NCI-H1436 (cell line): ENCODE measurements around the gene SEC16B.

Source experiments
- DNase-seq: peaks from one replicate; lab custom pipeline; 2025; lab: John Stamatoyannopoulos, UW

SEC16B gene

DNA sequence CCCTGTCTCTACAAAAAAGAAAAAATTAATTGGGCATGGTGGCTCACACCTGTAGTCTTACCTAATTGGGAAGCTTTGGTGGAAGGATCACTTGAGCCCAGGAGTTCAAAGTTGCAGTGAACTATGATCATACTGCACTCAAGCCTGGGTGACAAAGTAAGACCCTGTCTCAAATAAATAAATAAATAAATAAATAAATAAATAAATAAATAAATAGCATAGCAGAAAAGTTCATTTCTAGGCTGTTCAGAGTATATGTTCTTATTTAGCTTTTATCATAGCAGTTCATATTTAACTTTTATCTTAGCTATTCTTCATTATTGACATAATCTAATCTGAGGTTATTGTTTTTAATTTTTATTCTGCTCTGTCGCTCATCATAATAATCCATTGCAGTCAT is 8.7 kb upstream of the SEC16B start:
- no peak for DNase-seq

DNA sequence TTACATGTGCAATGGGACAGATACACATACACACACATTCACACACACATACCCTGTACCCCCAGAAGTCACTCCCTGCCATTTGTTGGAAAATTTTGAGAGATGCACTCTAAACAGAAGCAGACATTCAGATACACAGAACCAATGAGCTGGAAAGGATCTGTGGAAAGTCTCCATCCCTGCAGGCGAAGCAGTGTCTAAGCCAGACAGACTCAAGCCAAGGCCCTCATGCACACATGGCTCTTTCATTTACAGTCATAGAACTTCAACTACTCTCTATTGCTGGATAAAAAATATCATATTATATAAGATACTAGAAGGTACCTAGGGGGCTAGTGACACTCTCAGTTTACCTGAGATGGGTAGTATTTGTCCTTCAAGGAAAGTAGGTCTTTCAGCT is 7.3 kb upstream of the SEC16B start:
- no peak for DNase-seq

DNA sequence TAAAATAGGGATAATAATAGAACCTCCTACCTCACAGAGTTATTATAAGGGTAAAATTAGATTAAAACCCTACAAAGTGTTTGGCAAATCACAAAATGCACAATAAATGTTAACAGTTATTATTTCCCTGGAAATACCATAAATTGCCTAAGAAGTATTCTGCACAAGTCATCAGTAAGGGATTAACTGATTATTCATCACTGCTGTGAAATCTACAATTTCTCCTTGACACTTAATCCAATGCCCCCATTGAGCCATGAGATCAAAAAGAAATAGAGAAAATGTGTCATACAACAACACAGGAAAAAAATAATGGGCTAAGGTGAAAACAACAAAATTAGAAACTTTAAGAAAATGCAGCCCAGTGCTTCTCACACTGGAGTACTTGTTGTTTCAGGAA is 6.7 kb upstream of the SEC16B start:
- DNase-seq: no peak

DNA sequence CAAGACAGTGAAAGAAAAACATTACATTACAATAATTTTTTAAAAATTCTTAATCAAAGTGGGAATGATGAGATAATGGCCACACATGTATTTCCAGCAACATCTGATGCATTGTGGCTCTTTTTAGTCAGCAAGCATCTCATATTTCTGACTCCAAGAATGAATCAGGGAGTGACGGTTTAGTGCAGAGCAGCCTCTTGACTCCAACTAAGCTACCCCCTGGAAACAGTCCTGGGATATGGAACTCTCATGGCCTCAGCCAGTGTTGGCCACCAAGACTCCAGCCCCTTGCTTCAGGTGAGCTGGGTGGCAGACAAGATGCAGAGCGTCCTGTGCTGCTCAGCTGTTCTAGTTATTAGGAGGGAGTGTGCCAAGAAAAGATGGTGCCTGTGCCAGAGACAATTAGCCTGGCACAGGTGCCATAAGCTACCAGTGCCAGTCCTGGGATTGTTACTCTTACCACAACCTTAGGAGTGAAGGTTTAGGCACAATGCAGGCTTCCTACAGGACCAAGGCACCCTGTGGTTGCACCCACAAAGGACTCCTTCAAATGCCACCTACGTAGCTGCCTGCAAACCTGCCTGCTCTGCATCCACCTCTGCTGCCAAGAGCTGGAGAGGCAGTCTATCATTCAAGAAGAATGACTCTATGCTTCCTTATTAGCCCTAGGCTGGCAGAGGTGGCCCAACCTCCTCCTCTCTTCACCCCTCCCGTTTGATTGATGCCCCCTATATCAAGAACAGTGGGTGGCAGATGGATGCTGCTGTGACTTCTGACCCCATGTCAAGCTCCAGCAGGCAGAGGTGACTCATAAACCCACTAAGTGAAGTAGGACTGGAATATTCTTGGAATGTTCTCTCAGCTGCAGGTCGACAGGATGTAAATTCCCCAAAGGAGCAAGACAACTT is 6.0 kb upstream of the SEC16B start:
- no peak for DNase-seq

DNA sequence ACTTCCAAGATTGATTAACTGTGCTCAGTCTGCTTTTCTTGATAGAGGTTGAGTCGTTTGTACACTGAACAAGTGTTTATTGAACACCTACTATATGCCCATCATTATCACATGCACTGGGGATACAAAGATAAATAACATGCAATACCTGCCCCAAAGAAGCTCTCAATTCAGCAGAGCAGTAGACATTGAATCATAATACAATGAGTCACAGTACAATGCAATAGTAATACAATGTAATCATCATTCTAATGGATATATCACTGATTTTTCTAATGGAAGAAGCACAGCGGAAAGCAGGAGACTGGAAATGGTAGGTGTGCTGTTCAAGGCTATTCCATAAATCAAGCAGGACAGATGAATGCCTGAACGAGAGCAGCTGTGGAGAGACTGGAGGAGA is 3.7 kb upstream of the SEC16B start:
- no peak for DNase-seq

DNA sequence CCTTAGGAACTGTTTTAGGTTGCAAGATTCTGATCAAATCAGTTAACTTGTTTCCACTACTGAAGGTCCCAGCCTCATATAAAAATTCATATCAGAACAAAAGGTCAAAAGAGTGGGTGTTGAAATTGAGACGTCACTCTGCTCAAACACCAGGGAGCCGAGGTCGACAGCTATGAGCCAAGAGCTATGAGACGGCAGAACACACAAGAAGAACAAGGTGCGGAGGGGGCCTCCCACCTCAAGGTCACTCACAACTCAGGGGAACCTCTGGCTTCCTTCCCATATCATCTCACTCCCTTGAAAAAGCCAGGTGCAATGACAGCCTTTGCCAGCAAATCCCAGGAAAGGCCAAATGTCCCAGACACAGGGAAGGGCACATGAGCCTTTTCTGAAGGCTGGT is 749 bp downstream of the SEC16B start:
- no peak for DNase-seq

DNA sequence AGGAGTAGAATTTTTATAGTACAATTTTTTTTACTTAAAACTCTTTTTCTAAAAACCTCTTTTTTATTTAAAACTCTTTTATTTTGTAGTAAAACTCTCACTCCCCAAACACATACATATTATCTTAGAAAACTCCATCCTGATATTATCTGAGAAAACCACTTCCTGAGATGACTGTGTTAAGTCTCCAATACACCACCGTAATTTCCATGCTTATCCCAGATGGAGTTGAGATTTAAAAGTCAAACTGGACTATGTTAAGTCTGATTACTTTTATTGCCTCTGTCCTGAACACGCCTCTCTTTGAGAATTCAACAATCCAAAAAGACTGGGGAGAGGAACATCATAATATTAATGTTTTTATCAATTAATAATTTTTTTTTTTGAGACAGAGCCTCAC is 3.7 kb downstream of the SEC16B start:
- no peak for DNase-seq

DNA sequence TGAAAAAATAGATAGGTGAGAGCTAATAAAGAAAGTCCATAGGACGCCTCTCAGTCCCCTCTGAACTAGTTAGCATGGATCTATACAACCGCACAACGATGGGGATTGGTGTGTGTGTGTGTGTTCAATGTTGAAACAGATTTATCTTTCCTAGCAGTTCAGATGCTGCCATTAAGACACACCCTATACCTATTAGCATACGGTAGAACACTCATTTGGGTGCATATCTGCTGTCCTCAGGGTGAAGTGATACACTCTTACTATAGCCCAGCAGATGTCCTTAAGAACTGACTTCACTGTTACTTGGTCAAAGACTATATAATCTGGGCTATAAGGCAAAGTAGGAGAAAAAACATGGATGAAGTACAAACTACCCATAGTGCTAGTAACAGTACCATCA is 4.6 kb downstream of the SEC16B start:
- DNase-seq: no peak

DNA sequence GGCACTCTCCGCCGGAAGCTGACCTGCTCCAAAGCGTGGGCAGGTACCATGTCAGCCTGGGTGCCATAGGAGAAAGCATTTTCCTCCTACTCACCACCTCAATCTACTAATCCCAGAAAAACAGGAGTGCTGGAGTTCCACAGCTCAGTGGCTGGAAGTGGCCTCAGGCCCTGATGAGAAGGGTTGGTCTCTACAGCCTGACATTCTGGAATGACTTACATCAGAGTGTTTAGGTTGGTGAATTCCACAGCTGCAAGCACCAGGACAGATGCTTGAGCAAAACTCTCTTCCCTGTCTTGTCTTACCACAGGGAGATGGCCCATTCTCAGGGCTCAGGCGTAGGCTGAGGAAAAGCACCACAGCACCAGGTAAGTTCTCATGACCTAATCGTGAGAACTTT is 5.5 kb downstream of the SEC16B start:
- DNase-seq: no peak

DNA sequence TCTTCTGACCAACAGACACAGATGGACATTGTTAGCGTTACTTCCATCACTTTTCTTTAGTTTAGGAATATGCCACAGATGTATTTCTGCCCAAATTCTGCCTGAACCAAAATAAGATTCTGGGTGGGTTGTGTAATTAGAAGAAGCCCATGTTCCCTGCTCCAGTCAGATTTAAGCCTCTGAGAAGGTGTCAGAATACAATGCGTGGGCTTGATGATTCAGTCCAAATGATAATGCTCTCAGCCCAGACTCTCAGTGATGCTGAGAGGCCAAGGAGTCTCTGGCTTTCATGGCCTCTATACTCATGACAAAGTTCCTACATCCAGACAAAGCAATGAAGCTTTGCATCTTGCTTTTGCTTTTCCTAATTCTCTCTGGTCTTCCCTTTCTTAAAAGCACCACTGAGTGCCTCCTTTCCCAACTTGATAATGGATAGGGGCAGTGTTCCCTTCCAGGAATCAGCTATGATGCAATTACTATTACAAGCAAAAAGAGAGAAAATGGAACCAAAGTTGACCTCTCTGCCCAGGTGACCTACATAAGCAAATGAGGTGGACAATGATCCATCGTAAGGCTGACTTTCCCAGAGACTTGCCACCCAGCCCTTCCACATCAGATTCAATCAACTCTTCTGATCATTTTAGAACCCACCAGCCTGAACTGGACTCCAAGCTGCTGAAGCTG is 8.8 kb downstream of the SEC16B start:
- no peak for DNase-seq

DNA sequence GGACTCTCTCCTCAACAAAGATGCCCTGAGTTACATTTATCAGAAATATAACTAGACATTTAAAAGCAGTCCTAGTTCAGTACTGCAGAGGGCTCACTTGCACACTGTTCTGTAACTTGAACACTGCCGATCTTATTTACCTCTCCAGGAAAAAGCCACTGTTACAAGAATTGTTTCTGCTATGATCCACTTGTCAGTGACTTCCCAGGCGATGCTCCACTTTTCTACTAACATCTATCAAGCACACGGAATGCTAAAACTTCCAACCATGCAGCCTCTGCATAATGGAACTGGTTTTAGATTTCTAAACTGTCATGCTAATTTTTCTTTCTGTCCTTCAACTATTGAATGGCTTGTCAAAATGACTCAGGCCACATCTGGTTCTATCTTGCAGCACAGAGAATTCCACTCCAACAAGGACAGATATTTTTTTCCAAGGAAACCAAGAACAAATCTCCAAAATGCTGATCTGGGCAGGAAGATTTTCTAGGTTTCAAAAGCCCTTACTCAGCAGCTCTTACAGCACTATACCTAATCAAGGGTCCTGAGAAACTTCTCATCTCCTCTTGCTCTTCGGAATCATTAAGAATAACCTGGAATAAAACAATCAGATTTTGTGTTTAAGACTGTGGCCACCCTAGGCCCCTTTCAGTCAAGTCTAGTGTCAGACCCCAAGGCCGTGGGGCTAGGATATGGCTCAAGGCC is 9.9 kb downstream of the SEC16B start:
- DNase-seq: no peak

DNA sequence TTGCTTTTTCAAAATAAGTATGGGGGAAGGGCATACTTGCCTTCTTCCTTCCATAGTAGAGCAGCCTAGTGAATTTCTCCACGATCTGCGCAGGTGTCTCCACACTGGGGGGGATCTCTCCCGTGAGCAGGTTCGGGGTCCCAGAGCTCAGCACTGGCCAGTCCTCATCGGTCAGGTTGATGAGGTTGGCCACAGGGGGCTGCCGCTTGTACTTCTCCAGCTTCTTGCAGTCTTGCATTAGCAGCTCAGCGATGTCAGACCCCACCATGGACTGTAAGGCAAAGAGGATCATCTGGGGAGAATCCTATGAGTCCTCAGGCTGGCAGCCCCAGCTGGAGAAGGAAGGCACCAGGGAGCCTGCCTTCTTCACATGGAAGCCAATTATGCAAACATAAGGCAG is 11.8 kb downstream of the SEC16B start:
- DNase-seq: no peak

DNA sequence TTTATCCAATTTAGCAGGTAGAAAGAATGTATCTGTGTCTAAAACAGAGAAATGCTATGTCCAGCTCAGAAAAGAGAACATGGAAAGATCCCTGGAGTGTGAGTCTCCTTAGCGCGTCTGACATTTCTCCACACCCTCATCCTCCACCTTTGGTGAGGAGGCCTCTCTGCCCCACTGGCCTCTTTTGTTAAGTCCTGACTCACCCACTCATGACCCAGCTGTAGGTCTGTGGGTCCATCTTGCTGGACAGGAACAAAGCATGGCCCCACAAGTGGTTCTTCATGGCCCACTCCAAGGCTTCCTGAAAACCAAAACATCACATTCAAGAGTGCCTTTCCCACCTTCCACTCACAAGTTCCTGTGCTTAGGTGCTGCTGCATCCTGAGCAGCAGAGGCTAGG is 15.8 kb downstream of the SEC16B start:
- no peak for DNase-seq

DNA sequence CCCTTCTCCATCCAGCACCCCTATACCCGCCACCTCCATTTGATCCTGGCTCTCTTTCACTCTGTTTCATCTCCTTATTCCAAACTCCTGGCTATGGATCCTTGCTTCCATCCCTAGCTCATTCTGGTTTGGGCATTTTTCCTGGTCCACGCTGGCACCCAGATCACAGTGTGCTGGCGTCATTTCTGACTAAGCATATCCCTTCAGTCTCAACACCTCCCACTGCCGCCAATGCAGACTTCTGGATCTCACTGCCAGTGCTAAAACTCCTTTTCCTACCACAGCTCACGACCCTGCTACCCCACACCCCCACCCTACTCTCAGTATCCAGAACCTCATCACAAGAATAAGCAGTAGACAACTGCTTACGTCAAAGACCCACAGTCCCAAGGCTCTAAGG is 16.3 kb downstream of the SEC16B start:
- DNase-seq: no peak

DNA sequence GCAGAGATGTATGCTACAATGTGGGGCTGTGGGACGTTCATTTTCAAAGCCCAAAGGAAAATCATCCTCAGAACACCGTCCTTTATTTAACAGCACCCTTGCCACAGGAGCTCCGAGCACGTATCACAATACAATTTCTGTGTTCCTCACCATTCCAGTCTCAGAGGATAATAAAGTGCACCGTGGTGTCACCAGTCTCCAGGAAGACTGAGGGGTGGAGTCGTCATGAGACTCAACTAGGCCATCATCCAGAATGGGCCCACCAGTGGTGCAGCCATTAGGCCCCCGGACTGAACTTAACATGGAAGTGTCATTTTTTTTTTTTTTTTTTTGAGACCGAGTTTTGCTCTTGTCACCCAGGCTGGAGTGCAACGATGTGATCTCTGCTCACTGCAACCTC is 17.2 kb downstream of the SEC16B start:
- DNase-seq: no peak

DNA sequence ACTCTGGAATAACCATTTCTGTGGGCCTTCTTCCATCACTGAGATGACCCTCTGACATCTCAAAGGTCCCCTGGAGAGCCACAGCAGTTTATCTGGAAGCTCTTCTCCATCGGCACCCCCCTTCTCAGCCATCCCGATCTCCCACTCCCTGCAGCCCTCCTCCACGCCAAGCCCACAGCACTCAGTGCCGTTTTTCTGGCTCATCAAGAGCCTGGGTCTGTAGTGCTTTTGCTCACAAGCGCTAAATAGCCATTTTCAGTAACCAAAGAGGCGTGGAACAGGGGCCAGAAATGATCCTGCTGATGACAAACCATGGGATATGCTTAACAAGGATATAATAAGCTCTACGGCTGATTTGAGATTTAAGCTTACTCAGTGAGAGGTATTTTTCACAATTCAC is 17.6 kb downstream of the SEC16B start:
- DNase-seq: no peak

DNA sequence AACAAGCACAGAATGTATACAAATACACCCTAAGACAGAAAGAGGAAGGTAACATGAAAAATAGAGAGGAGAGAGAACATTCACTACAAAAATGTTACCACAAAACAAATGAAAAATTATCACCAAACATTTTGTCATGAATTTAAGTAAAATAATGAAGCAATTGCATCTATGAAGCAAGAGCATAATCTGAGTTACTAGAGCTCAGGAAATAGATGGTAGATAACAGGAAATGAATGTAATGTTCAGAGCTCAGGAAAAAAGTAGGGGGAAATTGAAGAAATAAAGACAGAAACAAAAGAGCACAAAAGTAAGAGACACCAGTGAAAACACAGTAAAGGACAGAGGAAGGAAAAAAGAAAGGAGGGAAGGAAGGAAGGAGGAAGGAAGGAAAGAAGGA is 19.4 kb downstream of the SEC16B start:
- no peak for DNase-seq

DNA sequence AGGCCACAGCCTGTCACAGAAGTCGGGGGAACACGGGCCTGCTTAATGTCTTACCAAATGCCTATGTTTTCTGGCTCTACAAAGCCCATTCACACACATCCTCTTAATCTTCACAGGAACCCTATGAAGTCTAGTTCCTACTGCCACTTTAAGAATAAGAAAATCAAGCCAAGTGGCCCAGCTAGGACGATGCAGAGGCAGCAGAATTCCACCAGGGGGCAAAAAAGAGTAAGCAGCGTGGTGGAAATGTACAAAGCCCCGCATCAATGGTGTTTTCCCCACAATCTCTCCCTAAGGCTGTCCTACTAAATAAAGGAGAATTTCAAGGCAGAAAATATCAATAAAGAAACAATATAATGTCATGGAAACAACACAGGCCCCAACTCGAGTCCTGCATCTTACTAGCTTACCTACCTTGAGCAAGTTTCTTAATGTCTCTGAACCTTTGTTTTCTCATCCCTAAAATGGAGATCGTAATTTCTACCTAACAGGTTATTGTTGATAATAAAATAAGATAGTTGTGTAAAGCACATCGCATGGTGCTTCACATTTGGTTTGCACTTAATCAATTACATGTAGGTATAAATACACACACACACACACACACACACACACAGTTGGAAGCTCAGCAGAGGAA is 21.4 kb downstream of the SEC16B start:
- DNase-seq: peak; percentile 62

DNA sequence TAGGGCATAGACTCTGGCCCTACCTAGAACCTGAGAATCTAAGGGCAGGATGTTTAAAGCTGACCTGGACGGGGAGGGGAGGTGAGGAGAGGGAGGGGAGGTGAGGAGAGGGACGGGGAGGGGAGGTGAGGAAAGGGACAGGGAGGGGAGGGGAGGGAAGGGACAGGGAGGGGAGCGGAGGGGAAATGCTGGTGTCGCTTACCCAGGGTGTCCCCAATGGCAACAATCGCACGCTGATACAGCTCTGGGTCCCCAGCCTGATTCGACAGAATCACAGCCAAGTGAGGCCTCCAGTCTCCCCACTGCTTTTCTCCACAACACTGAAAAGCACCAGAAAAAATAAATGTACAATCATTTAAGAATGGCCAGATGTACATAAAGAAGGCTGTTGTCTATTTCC is 22.2 kb downstream of the SEC16B start:
- DNase-seq: no peak

DNA sequence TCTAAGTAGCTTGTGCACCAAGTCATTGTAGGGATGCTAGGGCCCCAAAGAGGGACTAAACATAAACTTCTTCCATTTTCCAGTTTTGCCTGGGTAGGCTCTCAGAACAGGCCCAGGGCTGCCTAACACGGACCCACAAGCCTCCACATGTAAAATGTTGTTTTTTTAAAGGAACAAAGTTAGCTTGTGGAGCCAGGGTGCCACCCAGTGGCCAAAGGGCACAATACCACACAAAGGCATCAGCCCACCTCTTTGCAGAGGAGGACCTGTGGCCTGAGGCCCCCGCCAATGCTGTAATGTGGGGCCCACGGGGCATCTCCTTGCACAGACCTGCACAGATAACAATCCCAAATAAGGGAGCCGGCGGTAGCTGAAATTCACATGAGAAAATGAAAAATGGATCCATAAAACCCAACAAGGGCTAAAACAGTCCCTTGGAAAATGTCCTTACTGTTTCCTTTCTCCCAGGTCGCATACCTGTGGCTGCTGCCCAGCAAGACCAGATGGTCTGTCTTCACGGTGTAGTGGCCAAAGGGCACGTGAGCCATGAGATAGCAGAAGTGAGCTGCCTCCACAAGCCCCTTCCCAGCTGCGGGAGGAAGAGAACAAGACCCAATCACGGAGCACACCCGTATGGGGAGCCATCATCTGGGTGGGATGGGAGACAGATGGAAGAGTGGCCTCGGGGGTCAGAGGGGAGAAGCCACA is 23.8 kb downstream of the SEC16B start:
- peak; percentile 41 for DNase-seq

DNA sequence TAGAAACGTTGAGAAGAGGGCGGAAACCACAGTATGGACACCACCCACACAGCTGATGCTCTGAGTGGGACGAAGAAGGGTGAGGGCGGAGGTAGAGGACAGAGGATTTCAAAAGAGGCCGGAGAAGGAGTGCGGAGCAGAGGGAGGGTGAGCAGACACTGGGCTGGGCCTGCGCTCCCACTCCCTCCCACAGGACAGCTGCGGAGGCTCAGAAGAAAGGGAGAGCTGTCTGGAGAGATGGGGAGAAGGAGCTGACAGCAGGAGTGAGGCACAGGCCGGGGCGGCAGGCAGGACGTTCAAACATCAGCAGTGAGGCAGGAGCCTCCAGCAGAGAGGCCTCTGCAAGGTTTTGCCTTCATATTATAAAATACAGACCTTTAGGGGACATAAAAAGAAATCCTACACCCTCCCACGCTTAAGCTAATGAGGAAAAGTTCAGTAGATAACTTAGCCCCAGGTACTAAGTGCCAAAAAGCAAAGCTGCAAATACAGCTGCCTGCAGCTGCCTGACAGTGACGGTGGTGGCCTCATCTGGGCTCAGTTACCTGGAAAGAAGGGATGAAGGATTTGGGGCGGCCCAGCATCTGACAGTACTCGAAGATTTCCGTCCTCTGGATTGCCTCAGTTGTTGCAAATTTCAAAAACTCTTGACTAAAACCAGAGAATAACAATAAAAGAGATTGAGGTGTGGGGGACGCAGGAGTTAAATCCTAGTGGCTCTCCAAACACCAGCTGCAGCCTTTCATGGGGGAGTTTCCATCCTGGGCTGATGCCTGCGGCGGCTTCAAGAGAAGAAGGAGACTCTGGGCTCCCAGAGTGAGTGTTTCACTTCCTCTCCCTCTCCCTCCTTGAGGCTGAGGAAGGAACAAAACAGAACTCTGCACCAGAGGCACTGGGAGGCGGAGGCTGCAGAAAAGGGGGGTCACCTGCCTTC is 25.6 kb downstream of the SEC16B start:
- no peak for DNase-seq
